Measurements from ENCODE around the gene GPR37. TPM values are rescaled to one million over a fixed set of nuclear protein-coding genes. Genes with fewer than 3 reads are reported as not detected.

Gene GPR37
- total RNA-seq, 1 experiment from 2014 or later = 1.3 TPM

DNA sequence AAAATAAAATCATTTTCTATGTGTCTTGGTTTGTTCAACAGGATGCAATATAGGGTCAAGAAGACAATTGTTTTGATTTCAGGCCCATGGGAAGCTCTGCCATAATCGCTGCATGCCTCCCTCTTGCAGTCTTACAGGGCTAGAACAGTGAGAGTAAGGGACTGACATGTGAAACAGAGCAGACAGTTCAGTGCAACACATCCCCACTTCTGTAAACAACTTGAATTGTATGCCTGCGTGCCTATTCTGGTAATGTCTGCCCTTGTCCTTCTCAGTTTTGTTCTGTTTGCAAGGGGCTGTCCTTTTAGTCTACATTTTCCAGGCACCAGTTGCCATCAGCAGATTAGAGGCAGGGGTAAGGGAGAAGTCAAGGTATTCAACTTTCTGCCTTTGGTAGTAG is 34.8 kb upstream of the GPR37 start:
- BruUV-seq (replicated peaks) = no TSS peak
- Histone ChIP-seq H3K9me3 (ENCODE audit: control insufficient read depth, insufficient read depth, low read depth, low read length) (no peaks in the 10 kb centered on the region), H3K36me3 (ENCODE audit: control insufficient read depth, insufficient read depth, low read length) (no peaks in the 10 kb centered on the region), H3K4me1 (ENCODE audit: control insufficient read depth, insufficient read depth, low read length) (no peaks in the 10 kb centered on the region), H3K4me3 (ENCODE audit: low read depth in 2 of 2, low read length in 2 of 2) (no peak overlapping the region), H3K27me3 (ENCODE audit: control insufficient read depth, insufficient read depth, low read length) (no peaks in the 10 kb centered on the region), H3K27ac (ENCODE audit: low read length) (no peak overlapping the region)
- intact Hi-C loops (cut with micrococcal nuclease; ENCODE audit: unreplicated experiment) = no loop called here
- ChIA-PET CTCF (no interaction called here), POLR2A (no interaction called here)
- in situ Hi-C loops (cut with HindIII; ENCODE audit: low pct_unique_long_range_greater_than_20kb, low sequenced_read_pairs) = no loop called here
- ATAC-seq = no peak
- no peak for DNase-seq (ENCODE audit: low read depth, low spot score)
- TF ChIP-seq SIN3A (IDR thresholded peaks at IDR 0.05; ENCODE audit: borderline replicate concordance, insufficient read depth, low read depth, low read length) = no peak

DNA sequence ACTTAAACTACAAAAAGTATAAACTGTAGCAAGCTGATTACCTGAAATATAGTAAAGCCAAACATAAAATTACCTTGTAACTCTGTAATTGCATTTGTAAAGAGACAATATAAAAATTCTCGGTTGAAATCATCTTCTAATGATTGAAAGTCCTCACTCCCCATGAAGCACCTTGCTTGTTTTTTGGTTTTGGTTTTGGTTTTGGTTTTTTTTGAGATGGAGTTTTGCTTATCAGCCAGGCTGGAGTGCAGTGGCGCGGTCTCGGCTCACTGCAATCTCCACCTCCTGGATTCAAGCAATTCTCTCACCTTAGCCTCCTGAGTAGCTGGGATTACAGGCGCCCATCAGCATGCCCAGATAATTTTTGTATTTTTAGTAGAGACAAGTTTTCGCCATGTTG is 33.9 kb upstream of the GPR37 start:
- in situ Hi-C loops (cut with HindIII; ENCODE audit: low pct_unique_long_range_greater_than_20kb, low sequenced_read_pairs) = no loop called here
- ATAC-seq (no peak), DNase-seq (ENCODE audit: low read depth, low spot score) (no peak)
- H3K4me1 ChIP-seq (ENCODE audit: control insufficient read depth, insufficient read depth, low read length) = no peaks in the 10 kb centered on the region
- ChIA-PET CTCF (no interaction called here), POLR2A (no interaction called here)
- TF ChIP-seq TCF7L2 (IDR thresholded peaks at IDR 0.05; ENCODE audit: low read depth, low read length) (no peak), SIN3A (IDR thresholded peaks at IDR 0.05; ENCODE audit: borderline replicate concordance, insufficient read depth, low read depth, low read length) (no peak), POLR2AphosphoS5 (IDR thresholded peaks at IDR 0.05; ENCODE audit: low read depth, low read length) (no peak)
- TF ChIP-seq, protein P1, sequence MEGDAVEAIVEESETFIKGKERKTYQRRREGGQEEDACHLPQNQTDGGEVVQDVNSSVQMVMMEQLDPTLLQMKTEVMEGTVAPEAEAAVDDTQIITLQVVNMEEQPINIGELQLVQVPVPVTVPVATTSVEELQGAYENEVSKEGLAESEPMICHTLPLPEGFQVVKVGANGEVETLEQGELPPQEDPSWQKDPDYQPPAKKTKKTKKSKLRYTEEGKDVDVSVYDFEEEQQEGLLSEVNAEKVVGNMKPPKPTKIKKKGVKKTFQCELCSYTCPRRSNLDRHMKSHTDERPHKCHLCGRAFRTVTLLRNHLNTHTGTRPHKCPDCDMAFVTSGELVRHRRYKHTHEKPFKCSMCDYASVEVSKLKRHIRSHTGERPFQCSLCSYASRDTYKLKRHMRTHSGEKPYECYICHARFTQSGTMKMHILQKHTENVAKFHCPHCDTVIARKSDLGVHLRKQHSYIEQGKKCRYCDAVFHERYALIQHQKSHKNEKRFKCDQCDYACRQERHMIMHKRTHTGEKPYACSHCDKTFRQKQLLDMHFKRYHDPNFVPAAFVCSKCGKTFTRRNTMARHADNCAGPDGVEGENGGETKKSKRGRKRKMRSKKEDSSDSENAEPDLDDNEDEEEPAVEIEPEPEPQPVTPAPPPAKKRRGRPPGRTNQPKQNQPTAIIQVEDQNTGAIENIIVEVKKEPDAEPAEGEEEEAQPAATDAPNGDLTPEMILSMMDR (IDR thresholded peaks at IDR 0.05) = no peak
- TF ChIP-seq, protein P2, sequence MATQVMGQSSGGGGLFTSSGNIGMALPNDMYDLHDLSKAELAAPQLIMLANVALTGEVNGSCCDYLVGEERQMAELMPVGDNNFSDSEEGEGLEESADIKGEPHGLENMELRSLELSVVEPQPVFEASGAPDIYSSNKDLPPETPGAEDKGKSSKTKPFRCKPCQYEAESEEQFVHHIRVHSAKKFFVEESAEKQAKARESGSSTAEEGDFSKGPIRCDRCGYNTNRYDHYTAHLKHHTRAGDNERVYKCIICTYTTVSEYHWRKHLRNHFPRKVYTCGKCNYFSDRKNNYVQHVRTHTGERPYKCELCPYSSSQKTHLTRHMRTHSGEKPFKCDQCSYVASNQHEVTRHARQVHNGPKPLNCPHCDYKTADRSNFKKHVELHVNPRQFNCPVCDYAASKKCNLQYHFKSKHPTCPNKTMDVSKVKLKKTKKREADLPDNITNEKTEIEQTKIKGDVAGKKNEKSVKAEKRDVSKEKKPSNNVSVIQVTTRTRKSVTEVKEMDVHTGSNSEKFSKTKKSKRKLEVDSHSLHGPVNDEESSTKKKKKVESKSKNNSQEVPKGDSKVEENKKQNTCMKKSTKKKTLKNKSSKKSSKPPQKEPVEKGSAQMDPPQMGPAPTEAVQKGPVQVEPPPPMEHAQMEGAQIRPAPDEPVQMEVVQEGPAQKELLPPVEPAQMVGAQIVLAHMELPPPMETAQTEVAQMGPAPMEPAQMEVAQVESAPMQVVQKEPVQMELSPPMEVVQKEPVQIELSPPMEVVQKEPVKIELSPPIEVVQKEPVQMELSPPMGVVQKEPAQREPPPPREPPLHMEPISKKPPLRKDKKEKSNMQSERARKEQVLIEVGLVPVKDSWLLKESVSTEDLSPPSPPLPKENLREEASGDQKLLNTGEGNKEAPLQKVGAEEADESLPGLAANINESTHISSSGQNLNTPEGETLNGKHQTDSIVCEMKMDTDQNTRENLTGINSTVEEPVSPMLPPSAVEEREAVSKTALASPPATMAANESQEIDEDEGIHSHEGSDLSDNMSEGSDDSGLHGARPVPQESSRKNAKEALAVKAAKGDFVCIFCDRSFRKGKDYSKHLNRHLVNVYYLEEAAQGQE (IDR thresholded peaks at IDR 0.05; ENCODE audit: insufficient read depth in 1 of 2, low read depth in 2 of 2, low read length in 1 of 2) = no peak
- H3K27me3 ChIP-seq (ENCODE audit: control insufficient read depth, insufficient read depth, low read length) = no peaks in the 10 kb centered on the region
- no peak overlapping the region for H3K4me3 ChIP-seq (ENCODE audit: low read depth in 2 of 2, low read length in 2 of 2)
- no peak overlapping the region for H3K27ac ChIP-seq (ENCODE audit: low read length)
- no peaks in the 10 kb centered on the region for H3K36me3 ChIP-seq (ENCODE audit: control insufficient read depth, insufficient read depth, low read length)
- intact Hi-C loops (cut with micrococcal nuclease; ENCODE audit: unreplicated experiment) = no loop called here
- H3K9me3 ChIP-seq (ENCODE audit: control insufficient read depth, insufficient read depth, low read depth, low read length) = no peaks in the 10 kb centered on the region
- no TSS peak for BruUV-seq (replicated peaks)

DNA sequence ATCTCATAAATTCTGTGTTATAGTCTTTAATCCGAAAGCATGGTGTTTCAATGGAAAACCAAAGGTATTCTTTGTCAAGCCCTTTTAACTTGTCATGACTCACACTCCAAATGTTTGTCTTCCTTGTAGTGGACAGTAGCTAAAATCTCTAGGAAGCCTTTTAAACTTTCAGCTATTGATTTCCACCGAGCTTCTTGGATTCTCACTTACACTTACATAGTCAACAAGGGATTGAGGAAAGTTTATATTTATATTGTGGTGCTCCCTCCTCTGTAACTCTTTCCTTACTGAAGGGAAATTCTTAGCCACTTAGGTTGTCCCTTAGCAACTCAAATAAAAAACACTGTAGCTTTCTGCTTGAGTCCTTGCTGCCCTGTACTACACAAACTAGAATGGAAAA is 31.2 kb upstream of the GPR37 start:
- intact Hi-C loops (cut with micrococcal nuclease; ENCODE audit: unreplicated experiment) (no loop called here), in situ Hi-C loops (cut with HindIII; ENCODE audit: low pct_unique_long_range_greater_than_20kb, low sequenced_read_pairs) (no loop called here)
- no peak for TF ChIP-seq TCF7L2 (IDR thresholded peaks at IDR 0.05; ENCODE audit: low read depth, low read length)
- no peak for TF ChIP-seq POLR2AphosphoS5 (IDR thresholded peaks at IDR 0.05; ENCODE audit: low read depth, low read length)
- no peak for TF ChIP-seq SIN3A (IDR thresholded peaks at IDR 0.05; ENCODE audit: borderline replicate concordance, insufficient read depth, low read depth, low read length)
- TF ChIP-seq, protein P2 (IDR thresholded peaks at IDR 0.05; ENCODE audit: insufficient read depth in 1 of 2, low read depth in 2 of 2, low read length in 1 of 2) = no peak
- TF ChIP-seq, protein P1 (IDR thresholded peaks at IDR 0.05) = no peak
- ChIA-PET POLR2A (no interaction called here), CTCF (no interaction called here)
- H3K9me3 ChIP-seq (ENCODE audit: control insufficient read depth, insufficient read depth, low read depth, low read length) = no peaks in the 10 kb centered on the region
- H3K4me1 ChIP-seq (ENCODE audit: control insufficient read depth, insufficient read depth, low read length) = no peaks in the 10 kb centered on the region
- BruUV-seq (replicated peaks) = no TSS peak
- H3K4me3 ChIP-seq (ENCODE audit: low read depth in 2 of 2, low read length in 2 of 2) = no peak overlapping the region
- ATAC-seq = no peak
- H3K27ac ChIP-seq (ENCODE audit: low read length) = no peak overlapping the region
- H3K27me3 ChIP-seq (ENCODE audit: control insufficient read depth, insufficient read depth, low read length) = no peaks in the 10 kb centered on the region
- no peak for DNase-seq (ENCODE audit: low read depth, low spot score)
- no peaks in the 10 kb centered on the region for H3K36me3 ChIP-seq (ENCODE audit: control insufficient read depth, insufficient read depth, low read length)

Measured in Panc1 (cell line).